Mesothelial cell of epicardium (in vitro differentiated cells): Measurements from ENCODE around the gene DPP3. TPM values are rescaled to one million over a fixed set of nuclear protein-coding genes. Genes with fewer than 3 reads are reported as not detected.

Source experiments
- DNase-seq, 2 experiments: peaks; one replicate each; pipeline ENCODE4 v3.0.0; 2021; ENCODE audit warnings: low spot score in 2 of 2; ENCODE audit not compliant: unreplicated experiment in 2 of 2
- H3K27ac Mint-ChIP-seq: 2 replicates; pipeline ENCODE4 v1.8.0; 2021; ENCODE audit warnings: mixed read lengths
- H3K27me3 Mint-ChIP-seq: 2 replicates; pipeline ENCODE4 v1.8.0; 2021; ENCODE audit warnings: low read depth, mixed read lengths
- H3K36me3 Mint-ChIP-seq: 2 replicates; pipeline ENCODE4 v1.8.0; 2021; ENCODE audit warnings: mixed read lengths
- H3K4me1 Mint-ChIP-seq: 2 replicates; pipeline ENCODE4 v1.8.0; 2021; ENCODE audit warnings: mixed read lengths
- H3K4me3 Mint-ChIP-seq: 2 replicates; pipeline ENCODE4 v1.8.0; 2021; ENCODE audit warnings: mild to moderate bottlenecking, moderate library complexity, mixed read lengths
- H3K9me3 Mint-ChIP-seq: 2 replicates; pipeline ENCODE4 v1.8.0; 2021; ENCODE audit warnings: mixed read lengths
- CTCF ChIP-seq: fragments of 200-600 bp; sonication (generic); IDR thresholded peaks from one replicate; pipeline ENCODE4 v1.5.0; 2021; ENCODE audit warnings: antibody characterized with exemption; ENCODE audit not compliant: unreplicated experiment
- total RNA-seq: library from RNA; stranded (reverse); gene quantifications from 3 replicates; pipeline ENCODE4 v1.2.1, GENCODE V29; 2021

DPP3 gene
- total RNA-seq, 1 donor from 2014 or later = 42.9 TPM

- peak overlapping the region; percentile 97 for H3K27ac Mint-ChIP-seq
- DNase-seq = peak in 1 of 2 experiments; percentile 44
- no peaks in the 10 kb centered on the region for H3K36me3 Mint-ChIP-seq
- peak overlapping the region; percentile 95 for H3K4me3 Mint-ChIP-seq
- H3K9me3 Mint-ChIP-seq = no peaks in the 10 kb centered on the region
- H3K4me1 Mint-ChIP-seq = peaks cover 12% of the 10 kb centered on the region
- H3K27me3 Mint-ChIP-seq = no peaks in the 10 kb centered on the region
- TF ChIP-seq CTCF = no peak
Measured at GRCh38 chr11:66479394-66480116, 679 bp upstream of the DPP3 start.

GRCh38 chr11:66484806-66485380 is 4.7 kb downstream of the DPP3 start:
- Mint-ChIP-seq H3K27me3 (no peaks in the 10 kb centered on the region), H3K36me3 (peaks cover 7% of the 10 kb centered on the region), H3K4me3 (no peak overlapping the region), H3K27ac (no peak overlapping the region), H3K9me3 (no peaks in the 10 kb centered on the region), H3K4me1 (peaks cover 3% of the 10 kb centered on the region)
- DNase-seq = no peak
- TF ChIP-seq CTCF = no peak

GRCh38 chr11:66488957-66489356 is 8.7 kb downstream of the DPP3 start:
- peaks cover 7% of the 10 kb centered on the region for H3K36me3 Mint-ChIP-seq
- H3K4me3 Mint-ChIP-seq = no peak overlapping the region
- no peak overlapping the region for H3K27ac Mint-ChIP-seq
- H3K9me3 Mint-ChIP-seq = no peaks in the 10 kb centered on the region
- no peak for DNase-seq
- no peaks in the 10 kb centered on the region for H3K27me3 Mint-ChIP-seq
- no peak for TF ChIP-seq CTCF
- H3K4me1 Mint-ChIP-seq = no peaks in the 10 kb centered on the region

GRCh38 chr11:66489636-66490035 is 9.4 kb downstream of the DPP3 start:
- Mint-ChIP-seq H3K4me3 (no peak overlapping the region), H3K36me3 (peaks cover 7% of the 10 kb centered on the region)

DNA sequence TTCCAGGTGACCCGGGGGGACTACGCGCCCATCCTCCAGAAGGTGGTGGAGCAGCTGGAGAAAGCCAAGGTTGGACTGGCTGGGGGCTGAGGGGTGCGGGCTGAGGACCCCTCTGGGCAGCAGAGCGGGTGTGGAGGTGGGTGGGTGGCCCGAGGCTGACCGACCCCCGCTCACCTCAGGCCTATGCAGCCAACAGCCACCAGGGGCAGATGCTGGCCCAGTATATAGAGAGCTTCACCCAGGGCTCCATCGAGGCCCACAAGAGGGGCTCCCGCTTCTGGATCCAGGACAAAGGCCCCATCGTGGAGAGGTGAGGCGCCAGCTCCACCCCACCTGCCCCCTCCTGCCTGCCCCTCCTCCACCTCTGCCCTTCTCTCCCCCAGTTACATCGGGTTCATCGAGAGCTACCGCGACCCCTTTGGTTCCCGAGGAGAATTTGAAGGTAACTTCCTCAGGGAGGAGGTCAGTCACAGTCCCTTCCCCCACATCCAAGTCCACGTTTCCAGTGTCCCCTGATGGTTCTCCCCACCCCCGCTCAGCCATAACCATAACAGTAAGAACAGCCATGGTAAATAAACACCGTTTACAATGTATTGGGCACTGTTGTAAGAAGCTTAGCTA is 11.2 kb downstream of the DPP3 start:
- Mint-ChIP-seq H3K4me3 (no peak overlapping the region), H3K9me3 (no peaks in the 10 kb centered on the region), H3K27ac (no peak overlapping the region), H3K4me1 (no peaks in the 10 kb centered on the region), H3K36me3 (peaks cover 9% of the 10 kb centered on the region), H3K27me3 (no peaks in the 10 kb centered on the region)
- TF ChIP-seq CTCF = peak; percentile 34
- no peak for DNase-seq

More at GRCh38 chr11:66489636-66490035, 9.4 kb downstream of the DPP3 start:
- DNase-seq = no peak
- Mint-ChIP-seq H3K9me3 (no peaks in the 10 kb centered on the region), H3K4me1 (no peaks in the 10 kb centered on the region), H3K27me3 (no peaks in the 10 kb centered on the region), H3K27ac (no peak overlapping the region)
- TF ChIP-seq CTCF = no peak
